ENCODE measurements around the gene TMC2. TPM values are rescaled to one million over a fixed set of nuclear protein-coding genes. Genes with fewer than 3 reads are reported as not detected.

TMC2 gene
- total and polyA plus RNA-seq, 2 of the 8 experiments (the other 6 are each of a cell fraction or from before 2014, with no cell fraction given): not detected

DNA sequence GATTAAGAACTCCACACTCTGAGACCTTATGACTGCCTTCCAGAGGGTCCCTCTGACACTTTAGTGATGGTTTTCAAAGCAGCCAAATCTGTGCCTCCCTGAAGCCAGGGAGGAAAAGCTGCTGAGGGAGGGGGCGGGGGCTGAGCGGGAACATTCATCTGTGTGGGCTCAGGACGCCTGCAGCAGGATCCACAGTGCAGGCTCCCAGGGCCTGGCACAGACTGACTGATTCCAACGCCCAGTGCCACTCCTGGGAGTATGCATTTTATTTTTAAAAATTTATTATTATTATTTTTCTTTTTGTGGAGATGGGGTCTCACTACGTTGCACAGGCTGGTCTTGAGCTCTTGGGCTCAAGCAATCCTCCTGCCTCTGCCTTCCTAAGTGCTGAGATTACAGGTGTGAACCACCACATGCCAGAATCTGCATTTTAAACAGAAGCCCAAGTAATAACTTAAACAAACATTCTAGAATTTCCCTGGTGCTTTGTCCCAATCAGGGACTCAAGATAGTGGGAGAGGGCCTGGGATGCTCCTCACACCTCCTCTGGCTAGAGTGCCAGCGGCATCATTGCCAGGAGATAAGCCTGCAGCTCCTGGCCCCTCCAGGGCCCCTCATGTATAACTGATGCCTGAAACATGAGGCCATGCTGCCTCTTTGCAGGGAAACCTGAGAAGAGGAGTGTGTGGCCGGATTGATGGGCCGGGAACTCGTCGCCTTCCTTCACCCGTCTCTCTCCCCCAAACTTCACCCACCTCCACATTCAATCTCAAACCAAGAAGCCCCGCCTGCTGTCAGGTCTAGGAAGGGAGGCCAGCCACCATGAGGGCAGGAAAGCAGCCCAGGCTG, 438 bp upstream of the TMC2 start:
- DNase-seq (ENCODE audit: low read depth in 1 of 2, low spot score in 2 of 2) (no peak), FAIRE-seq (no peak)
- Histone ChIP-seq H3K4ac (replicated peaks; ENCODE audit: insufficient read length, low read depth, low read length) (no peak overlapping the region), H2AFZ (ENCODE audit: low read length) (no peak overlapping the region; the same call in 1 of the 2 replicates), H3K14ac (ENCODE audit: insufficient read length) (no peak overlapping the region), H4K8ac (ENCODE audit: extremely low read depth, insufficient read depth, low read length) (no peak overlapping the region), H3K23me2 (ENCODE audit: low read depth, low read length) (no peaks in the 10 kb centered on the region), H3K23ac (ENCODE audit: insufficient read length) (no peak overlapping the region), H3K18ac (ENCODE audit: extremely low read depth, low read length) (peak overlapping the region; percentile 38; the same call in 1 of the 2 replicates), H2BK20ac (ENCODE audit: low read length) (no peak overlapping the region), H3K4me1 (replicated peaks in 1 of 4; ENCODE audit: control insufficient read depth in 3 of 4, insufficient read depth in 4 of 4, low read length in 3 of 4) (peaks cover 0 to 9% (median 0%) of the 10 kb centered on the region in 4 experiments; a peak in 2 of 7 replicates), H3K9ac (replicated peaks in 1 of 4; ENCODE audit: extremely low read depth in 1 of 4, low read depth in 3 of 4, low read length in 3 of 4) (no peak overlapping the region), H3K4me3 (ENCODE audit: extremely low read depth in 1 of 4, insufficient read depth in 2 of 4, low read depth in 3 of 4, low read length in 4 of 4) (no peak overlapping the region), H3K36me3 (ENCODE audit: control insufficient read depth in 2 of 4, insufficient read depth in 4 of 4, low read length in 3 of 4) (no peaks in the 10 kb centered on the region), H3K9me3 (ENCODE audit: insufficient read depth in 2 of 2, low read depth in 1 of 2, low read length in 1 of 2) (no peaks in the 10 kb centered on the region), H3K79me2 (ENCODE audit: control insufficient read depth in 1 of 2, insufficient read depth in 2 of 2, low read length in 2 of 2) (no peaks in the 10 kb centered on the region), H3K4me2 (ENCODE audit: insufficient read depth in 1 of 2, low read depth in 2 of 2, low read length in 2 of 2) (peak overlapping the region in 1 of 2 experiments; percentile 23; a peak in 1 of 4 replicates), H2BK12ac (ENCODE audit: low read depth, low read length) (peak overlapping the region; percentile 43; the same call in 1 of the 2 replicates), H2BK5ac (ENCODE audit: low read depth, low read length) (no peak overlapping the region), H3K56ac (replicated peaks; ENCODE audit: insufficient read length, low read depth, low read length) (no peak overlapping the region), H4K20me1 (replicated peaks in 1 of 2; ENCODE audit: control insufficient read depth in 1 of 2, insufficient read depth in 2 of 2, low read length in 2 of 2) (no peaks in the 10 kb centered on the region), H3K79me1 (ENCODE audit: low read depth, low read length) (no peaks in the 10 kb centered on the region), H3K27ac (ENCODE audit: low read depth, low read length) (no peak overlapping the region), H2AK5ac (ENCODE audit: low read depth, low read length) (no peak overlapping the region), H4K91ac (replicated peaks; ENCODE audit: insufficient read length, low read length) (peak overlapping the region; percentile 59), H2BK120ac (replicated peaks; ENCODE audit: low read depth, low read length) (no peak overlapping the region), H4K5ac (ENCODE audit: insufficient read length, low read depth, low read length) (no peak overlapping the region), H3K27me3 (replicated peaks in 1 of 4; ENCODE audit: control insufficient read depth in 3 of 4, extremely low read depth in 1 of 4, insufficient read depth in 3 of 4, low read length in 3 of 4) (peaks cover 0 to 3% (median 1%) of the 10 kb centered on the region in 4 experiments; a peak in 3 of 7 replicates), H2BK15ac (ENCODE audit: low read length) (no peak overlapping the region)
- WGBS, 2 experiments (ENCODE audit: extremely low coverage in 1 of 2, insufficient coverage in 1 of 2, insufficient read length in 1 of 2, insufficient replicate concordance in 2 of 2, low coverage in 1 of 2, low lambda C conversion rate in 2 of 2, missing lambda C conversion rate in 1 of 2): 70% methylated on average over 12 of the region's 12 CpGs; no CpG with 5 or more reads in 1 of the 2 experiments
- TF ChIP-seq, protein P1, sequence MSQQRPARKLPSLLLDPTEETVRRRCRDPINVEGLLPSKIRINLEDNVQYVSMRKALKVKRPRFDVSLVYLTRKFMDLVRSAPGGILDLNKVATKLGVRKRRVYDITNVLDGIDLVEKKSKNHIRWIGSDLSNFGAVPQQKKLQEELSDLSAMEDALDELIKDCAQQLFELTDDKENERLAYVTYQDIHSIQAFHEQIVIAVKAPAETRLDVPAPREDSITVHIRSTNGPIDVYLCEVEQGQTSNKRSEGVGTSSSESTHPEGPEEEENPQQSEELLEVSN (IDR thresholded peaks at IDR 0.05): no peak
- TF ChIP-seq SRF (IDR thresholded peaks at IDR 0.05; ENCODE audit: low read depth, low read length) (no peak), CEBPB (IDR thresholded peaks at IDR 0.05; ENCODE audit: low read depth, low read length) (no peak), BCL11A (IDR thresholded peaks at IDR 0.05; ENCODE audit: low read depth in 2 of 2, low read length in 2 of 2) (no peak), POLR2A (IDR thresholded peaks at IDR 0.05; ENCODE audit: control extremely low read depth in 1 of 2, low read depth in 2 of 2, low read length in 2 of 2) (no peak), SAP30 (IDR thresholded peaks at IDR 0.05; ENCODE audit: insufficient read depth, insufficient replicate concordance, low read length) (no peak)
- TF ChIP-seq, protein P2, sequence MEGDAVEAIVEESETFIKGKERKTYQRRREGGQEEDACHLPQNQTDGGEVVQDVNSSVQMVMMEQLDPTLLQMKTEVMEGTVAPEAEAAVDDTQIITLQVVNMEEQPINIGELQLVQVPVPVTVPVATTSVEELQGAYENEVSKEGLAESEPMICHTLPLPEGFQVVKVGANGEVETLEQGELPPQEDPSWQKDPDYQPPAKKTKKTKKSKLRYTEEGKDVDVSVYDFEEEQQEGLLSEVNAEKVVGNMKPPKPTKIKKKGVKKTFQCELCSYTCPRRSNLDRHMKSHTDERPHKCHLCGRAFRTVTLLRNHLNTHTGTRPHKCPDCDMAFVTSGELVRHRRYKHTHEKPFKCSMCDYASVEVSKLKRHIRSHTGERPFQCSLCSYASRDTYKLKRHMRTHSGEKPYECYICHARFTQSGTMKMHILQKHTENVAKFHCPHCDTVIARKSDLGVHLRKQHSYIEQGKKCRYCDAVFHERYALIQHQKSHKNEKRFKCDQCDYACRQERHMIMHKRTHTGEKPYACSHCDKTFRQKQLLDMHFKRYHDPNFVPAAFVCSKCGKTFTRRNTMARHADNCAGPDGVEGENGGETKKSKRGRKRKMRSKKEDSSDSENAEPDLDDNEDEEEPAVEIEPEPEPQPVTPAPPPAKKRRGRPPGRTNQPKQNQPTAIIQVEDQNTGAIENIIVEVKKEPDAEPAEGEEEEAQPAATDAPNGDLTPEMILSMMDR (IDR thresholded peaks at IDR 0.05; ENCODE audit: control extremely low read depth in 1 of 3, insufficient read depth in 1 of 3, low read depth in 1 of 3, low read length in 3 of 3): no peak
- POLR2A ChIA-PET (ENCODE audit: partially characterized antibody): interaction anchor here (2.0 kb wide), 1 partner anchor 116 kb away, joined by 10 read pairs; the partner anchor contains the start of gene NOP56
- CTCF ChIA-PET (ENCODE audit: partially characterized antibody): interaction anchor here (1.0 to 6.1 kb wide), 2 partner anchors 13 to 18 kb away, joined by 3 to 35 read pairs; no protein-coding TSS in a partner anchor

All from H1 (cell line).